HG02678 (cell line): Measurements from ENCODE around the gene FOXA2.
"Not testable (repeated sequence)": the region's sequence is repeated elsewhere in the genome, so short reads cannot be mapped to it uniquely, and the experiment has no call there.

Experiments
- ATAC-seq: cut with Tn5 transposase; IDR thresholded peaks from one replicate; pipeline ENCODE4 v1.9.1; 2021; ENCODE audit warnings: mild to moderate bottlenecking, moderate library complexity; ENCODE audit not compliant: unreplicated experiment

Gene FOXA2

GRCh38 chr20:22569353-22569752 is 15.0 kb downstream of the FOXA2 start:
- ATAC-seq: no peak

GRCh38 chr20:22568872-22569344 is 15.5 kb downstream of the FOXA2 start:
- ATAC-seq: no peak

GRCh38 chr20:22567944-22568871 is 16.2 kb downstream of the FOXA2 start:
- no peak for ATAC-seq

GRCh38 chr20:22566876-22567658 is 17.3 kb downstream of the FOXA2 start:
- ATAC-seq: no peak

- no peak for ATAC-seq
Observed at GRCh38 chr20:22563062-22563965, 21.1 kb downstream of the FOXA2 start.

- no peak for ATAC-seq
Observed at GRCh38 chr20:22562620-22563019, 21.8 kb downstream of the FOXA2 start.

- ATAC-seq: no peak
Observed at GRCh38 chr20:22561965-22562577, 22.3 kb downstream of the FOXA2 start.

- no peak for ATAC-seq
Observed at GRCh38 chr20:22560817-22561216, 23.6 kb downstream of the FOXA2 start.

GRCh38 chr20:22559711-22560318 is 24.6 kb downstream of the FOXA2 start:
- ATAC-seq: no peak

- no peak for ATAC-seq
Observed at GRCh38 chr20:22557403-22558276, 26.7 kb downstream of the FOXA2 start.

GRCh38 chr20:22556565-22557056 is 27.8 kb downstream of the FOXA2 start:
- no peak for ATAC-seq

GRCh38 chr20:22555791-22556564 is 28.4 kb downstream of the FOXA2 start:
- ATAC-seq: no peak

- ATAC-seq: no peak
Observed at GRCh38 chr20:22554391-22554790, 30.0 kb downstream of the FOXA2 start.

GRCh38 chr20:22550514-22550913 is 33.9 kb downstream of the FOXA2 start:
- not testable (repeated sequence) for ATAC-seq

- ATAC-seq: no peak
Observed at GRCh38 chr20:22548040-22548439, 36.3 kb downstream of the FOXA2 start.

- ATAC-seq: no peak
Observed at GRCh38 chr20:22546344-22546743, 38.0 kb downstream of the FOXA2 start.

GRCh38 chr20:22545045-22545444 is 39.3 kb downstream of the FOXA2 start:
- no peak for ATAC-seq

- no peak for ATAC-seq
Observed at GRCh38 chr20:22544462-22544861, 39.9 kb downstream of the FOXA2 start.
